ENCODE data around the gene TEKTIP1.
"Not testable (repeated sequence)": the region's sequence is repeated elsewhere in the genome, so short reads cannot be mapped to it uniquely, and the experiment has no call there.

The TEKTIP1 gene

GRCh38 chr19:3507371-3508120 is 31.4 kb upstream of the TEKTIP1 start:
- no peak for DNase-seq (ENCODE audit: low read depth in 2 of 2)

DNA sequence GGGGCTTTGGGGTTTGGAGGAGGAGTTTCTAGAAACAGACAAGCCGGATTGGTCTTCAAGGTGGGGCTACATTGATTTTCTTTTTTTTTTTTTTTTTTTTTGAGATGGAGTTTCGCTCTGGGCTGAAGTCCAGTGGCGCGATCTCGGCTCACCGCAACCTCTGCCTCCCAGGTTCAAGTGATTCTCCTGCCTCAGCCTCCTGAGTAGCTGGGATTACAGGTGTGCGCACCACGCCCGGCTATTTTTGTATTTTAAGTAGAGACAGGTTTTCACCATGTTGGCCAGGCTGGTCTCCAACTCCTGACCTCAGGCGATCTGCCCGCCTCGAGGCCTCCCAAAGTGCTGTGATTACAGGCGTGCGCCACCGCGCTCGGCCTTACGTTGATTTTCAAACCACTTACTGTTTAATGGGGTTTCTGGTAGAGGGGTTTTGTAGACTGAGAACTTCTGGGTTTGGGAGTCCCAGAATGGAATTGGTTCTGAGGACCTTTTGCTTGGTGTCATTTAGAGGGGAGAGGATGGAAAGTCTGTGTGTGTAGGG is 30.8 kb upstream of the TEKTIP1 start:
- DNase-seq (ENCODE audit: low read depth in 2 of 2): not testable (repeated sequence)

DNA sequence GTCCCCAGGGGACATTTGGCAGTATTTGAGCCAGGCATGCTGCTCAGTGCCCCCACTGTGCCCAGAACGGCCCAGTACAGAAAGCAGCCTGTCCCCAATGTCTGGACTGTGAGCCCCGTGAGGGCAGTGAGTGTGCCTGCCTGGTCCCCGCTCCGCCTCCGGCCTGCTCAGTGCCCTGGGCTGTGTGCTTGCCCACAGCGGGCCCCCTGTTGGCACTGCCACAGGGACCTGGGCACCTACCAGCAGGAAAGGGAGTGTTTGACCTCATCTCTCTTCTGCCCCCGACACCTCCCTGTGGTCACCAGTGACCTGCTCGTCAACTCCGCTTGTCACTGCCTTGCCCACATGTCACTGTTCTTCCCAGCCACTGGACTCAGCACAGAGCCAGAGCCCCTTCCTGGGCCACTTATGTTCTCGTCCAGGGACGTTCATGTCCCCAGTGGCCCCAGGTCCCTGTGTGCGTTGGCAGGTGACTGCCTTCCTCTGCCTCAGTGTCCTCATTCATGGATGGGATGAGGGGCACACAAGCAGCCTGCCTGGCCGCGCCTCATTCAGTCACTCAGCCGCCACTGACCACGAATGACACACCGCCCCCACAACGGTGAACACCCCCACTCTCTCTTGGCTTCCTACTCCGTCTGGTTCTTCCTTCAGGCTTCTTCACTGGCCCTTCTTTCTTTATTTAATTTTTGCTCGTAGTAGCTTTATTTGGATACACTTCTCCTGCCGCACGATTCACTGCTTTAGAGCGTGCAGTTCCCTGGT is 30.0 kb upstream of the TEKTIP1 start:
- DNase-seq (ENCODE audit: low read depth in 2 of 2): no peak

DNA sequence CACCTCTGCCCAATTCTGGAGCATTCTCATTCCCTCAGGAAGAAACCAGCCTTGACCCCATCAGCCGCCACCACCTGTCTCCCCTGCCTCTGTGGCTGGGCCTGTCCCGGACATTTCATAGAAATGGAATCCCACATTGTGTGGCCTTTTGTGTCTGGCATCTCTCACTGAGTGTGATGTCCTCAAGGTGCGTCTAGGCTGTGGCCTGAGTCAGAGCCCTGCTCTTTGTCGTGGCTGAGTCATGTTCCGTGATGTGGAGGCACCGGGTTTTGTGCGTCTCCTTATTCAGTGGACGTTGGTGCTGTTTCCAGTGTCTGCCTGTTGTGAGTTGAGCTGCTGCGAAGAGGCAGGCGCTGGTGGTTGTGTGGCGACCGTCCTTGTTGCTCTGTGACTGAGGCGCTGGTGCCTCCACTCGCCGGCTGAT is 29.4 kb upstream of the TEKTIP1 start:
- no peak for DNase-seq (ENCODE audit: low read depth in 2 of 2)

GRCh38 chr19:3510727-3511126 is 28.2 kb upstream of the TEKTIP1 start:
- DNase-seq (ENCODE audit: low read depth in 2 of 2): no peak

DNA sequence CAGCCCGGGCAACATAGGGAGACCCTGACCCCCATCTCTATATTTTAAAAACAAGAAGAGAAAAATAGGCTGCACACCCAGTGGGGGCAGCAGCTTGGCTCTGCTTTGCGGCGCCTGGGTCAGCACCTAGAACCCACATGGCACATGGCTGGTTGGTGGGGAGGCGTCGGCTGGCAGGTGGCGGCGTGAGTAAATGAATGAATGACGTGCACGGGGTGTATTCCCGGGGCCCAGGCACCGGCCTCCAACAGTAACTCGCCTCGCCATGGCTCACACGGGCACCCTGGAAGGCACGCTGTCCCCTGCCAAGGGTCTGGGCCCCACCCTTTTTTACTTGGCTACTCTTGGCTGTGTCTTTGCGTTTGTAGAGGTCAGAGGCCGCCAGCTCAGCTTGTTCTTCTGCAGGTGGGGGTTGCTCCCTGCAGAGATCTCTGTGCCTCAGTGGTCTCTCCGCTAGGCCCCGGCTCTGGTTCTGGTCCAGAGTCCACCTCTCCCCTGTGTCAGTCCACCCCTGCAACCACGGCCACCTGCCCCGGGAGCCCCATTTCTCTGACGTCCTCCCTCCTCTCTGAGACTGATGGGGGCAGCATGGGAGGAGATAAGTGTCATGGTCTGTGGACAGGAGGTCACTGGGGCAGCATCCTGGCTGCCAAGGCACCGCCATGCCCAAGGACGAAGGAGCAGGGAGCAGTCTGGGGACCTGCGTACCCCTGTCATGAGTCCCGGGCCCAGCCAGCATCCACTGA is 27.3 kb upstream of the TEKTIP1 start:
- no peak for DNase-seq (ENCODE audit: low read depth in 2 of 2)

DNA sequence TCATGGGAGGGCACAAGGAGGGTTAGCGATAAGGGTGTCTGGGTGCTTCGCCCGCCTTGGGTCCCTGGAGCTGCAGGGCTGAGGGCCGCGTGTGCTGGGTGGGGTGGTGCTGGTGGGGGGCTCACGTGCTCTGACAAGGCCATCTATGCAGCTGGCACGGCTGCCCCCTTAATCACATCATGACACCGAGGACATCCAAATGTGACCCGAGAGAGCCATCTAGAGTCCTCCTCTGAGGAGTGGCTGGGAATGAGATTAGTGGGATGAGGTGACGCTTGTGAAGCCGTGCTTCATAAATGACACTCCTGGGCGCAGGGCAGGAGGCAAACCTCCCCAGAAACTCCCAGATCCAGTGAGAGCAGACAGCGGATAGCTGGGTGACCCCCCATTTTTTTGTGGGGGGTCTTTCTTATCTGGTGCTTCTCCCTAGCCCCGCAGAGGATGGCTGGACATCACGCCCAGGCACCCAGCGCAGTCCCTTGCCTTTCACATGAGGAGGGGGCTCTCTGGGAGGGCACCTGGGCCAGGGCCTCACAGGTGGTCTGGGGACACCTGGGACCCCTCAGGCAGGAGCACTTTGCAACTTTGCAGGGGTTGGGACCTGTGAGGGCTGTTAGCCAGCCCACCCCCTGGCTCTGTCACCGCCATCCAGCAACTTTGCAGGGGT is 26.3 kb upstream of the TEKTIP1 start:
- DNase-seq (ENCODE audit: low read depth in 2 of 2): no peak

DNA sequence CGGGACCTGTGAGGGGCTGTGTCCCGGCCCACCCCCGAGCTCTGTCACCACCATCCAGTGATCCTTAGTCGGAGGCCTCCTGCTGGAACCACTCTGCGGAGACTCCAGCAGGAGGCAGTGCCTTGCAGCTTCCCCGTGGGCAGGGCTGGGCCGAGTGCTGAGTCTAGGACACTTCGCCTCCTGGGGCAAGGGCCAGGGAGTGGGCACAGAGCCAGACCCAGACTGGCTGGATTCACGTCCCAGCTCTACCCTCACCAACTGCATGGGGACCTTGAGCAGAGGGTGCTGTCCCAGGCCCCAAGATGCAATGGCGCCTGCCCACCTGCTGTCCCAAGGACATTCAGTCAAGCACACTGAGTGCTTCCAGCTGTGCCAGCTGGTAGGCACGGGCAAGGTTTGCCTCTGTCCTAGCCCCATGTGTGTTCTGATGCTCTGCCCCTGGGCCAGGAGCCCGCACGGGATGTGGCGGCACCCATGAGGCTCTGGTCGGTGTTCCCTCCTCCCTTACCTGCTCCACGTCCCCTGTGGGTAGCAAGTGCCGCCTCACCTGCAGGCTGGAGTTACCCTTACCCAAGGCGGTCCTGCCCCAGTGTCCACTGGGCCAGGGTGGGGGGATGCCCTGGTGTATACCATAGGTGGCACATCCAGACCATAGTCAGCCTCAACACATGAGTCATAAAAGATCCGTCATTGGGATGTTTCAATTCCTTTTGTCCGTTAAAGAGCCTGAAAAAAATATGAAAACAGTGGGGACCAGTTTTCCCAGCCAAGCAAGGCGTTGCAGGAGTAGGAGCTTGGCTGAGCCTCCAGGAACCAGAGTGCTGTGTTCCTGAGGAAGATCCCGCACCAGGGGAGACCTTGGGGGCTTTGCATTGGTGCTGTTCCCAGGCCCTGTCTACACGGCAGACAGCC is 25.5 kb upstream of the TEKTIP1 start:
- no peak for DNase-seq (ENCODE audit: low read depth in 2 of 2)

GRCh38 chr19:3514930-3515329 is 24.0 kb upstream of the TEKTIP1 start:
- DNase-seq (ENCODE audit: low read depth in 2 of 2): no peak

- DNase-seq (ENCODE audit: low read depth in 2 of 2): no peak
Observed at GRCh38 chr19:3515891-3516422, 23.0 kb upstream of the TEKTIP1 start.

- no peak for DNase-seq (ENCODE audit: low read depth in 2 of 2)
Observed at GRCh38 chr19:3516675-3517207, 22.2 kb upstream of the TEKTIP1 start.

DNA sequence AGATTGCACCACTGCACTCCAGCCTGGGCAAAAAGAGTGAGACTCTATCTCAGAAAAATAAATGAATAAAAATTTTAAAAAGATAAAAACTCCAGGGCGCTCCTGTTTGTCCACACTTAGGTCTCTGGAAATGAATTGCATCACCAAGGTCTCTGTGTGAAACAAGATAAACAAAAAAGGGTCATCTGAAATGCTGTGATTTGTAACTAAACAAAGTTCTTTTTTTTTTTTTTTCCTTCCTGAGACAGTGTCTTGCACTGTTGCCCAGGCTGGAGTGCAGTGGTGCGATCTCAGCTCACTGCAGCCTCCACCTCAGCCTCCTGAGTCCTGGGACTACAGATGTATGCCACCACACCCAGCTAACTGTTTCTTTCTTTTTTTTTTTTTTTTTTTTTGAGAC is 21.3 kb upstream of the TEKTIP1 start:
- no peak for DNase-seq (ENCODE audit: low read depth in 2 of 2)

- no peak for DNase-seq (ENCODE audit: low read depth in 2 of 2)
Observed at GRCh38 chr19:3518255-3518654, 20.7 kb upstream of the TEKTIP1 start.

DNA sequence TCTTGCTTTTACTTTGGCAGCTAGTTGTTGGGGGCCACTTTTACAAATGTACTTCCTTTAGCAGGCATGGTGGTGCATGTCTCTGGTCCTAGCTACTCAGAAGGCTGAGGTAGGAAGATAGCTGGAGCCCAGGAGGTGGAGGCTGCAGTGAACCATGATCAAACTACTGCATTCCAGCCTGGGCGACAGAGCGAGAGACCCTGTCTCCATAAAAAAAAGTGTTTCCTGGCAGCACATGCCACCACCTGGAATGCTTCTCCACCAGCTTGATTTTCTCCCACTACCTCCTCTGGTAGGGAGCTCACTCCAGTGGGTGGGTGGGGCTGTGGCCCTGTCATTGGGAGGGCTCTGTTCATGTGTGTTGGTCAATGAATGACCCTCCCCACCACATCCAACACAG is 20.3 kb upstream of the TEKTIP1 start:
- DNase-seq (ENCODE audit: low read depth in 2 of 2): no peak

- DNase-seq (ENCODE audit: low read depth in 2 of 2): no peak
Observed at GRCh38 chr19:3519126-3519525, 19.8 kb upstream of the TEKTIP1 start.

DNA sequence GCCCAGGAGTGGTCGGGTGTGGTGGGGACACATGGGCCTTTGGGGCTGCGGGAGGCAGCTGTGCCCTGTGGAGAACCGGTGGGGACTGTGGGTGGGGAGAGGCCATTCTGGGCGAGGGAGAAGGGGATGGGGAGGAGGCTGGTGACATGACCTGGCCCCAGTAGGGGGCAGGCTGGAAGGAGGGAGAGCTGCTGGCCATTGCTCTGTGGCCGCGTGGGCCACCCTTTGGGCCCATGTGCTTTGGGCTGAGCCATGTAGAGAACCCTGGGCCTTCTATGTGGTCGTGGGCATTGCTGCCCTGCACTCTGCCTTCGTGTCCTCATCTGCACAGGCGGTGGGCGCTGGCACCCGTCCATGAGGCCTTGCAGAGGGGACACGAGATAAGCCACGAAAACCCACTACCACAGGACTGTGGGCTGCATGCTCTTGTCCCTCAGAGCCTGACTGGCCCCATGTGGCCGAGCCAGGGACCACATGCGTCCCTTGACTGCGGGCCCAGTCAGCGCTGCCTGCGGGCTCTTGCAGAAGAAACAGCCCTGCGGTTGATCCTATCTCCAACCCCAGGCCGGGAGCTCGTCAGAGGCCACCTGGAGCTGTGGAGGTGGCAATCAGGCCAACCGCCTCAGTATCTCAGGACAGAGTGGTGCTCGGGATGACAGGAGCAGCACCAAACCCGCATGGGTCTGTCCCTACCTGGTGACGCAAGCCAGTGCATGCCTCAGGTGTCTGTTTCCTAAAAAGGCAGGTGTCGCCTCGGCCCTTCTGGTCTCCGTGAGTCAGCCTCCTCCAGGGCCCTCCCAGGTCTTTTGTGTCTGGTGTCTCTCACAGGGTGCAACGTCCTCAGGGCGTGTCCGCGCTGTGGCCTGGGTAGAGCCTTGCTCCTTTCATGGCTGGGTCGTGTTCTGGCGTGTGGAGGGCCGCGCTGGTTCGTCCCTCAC is 18.5 kb upstream of the TEKTIP1 start:
- no peak for DNase-seq (ENCODE audit: low read depth in 2 of 2)

- no peak for DNase-seq (ENCODE audit: low read depth in 2 of 2)
Observed at GRCh38 chr19:3521104-3521445, 17.9 kb upstream of the TEKTIP1 start.

DNA sequence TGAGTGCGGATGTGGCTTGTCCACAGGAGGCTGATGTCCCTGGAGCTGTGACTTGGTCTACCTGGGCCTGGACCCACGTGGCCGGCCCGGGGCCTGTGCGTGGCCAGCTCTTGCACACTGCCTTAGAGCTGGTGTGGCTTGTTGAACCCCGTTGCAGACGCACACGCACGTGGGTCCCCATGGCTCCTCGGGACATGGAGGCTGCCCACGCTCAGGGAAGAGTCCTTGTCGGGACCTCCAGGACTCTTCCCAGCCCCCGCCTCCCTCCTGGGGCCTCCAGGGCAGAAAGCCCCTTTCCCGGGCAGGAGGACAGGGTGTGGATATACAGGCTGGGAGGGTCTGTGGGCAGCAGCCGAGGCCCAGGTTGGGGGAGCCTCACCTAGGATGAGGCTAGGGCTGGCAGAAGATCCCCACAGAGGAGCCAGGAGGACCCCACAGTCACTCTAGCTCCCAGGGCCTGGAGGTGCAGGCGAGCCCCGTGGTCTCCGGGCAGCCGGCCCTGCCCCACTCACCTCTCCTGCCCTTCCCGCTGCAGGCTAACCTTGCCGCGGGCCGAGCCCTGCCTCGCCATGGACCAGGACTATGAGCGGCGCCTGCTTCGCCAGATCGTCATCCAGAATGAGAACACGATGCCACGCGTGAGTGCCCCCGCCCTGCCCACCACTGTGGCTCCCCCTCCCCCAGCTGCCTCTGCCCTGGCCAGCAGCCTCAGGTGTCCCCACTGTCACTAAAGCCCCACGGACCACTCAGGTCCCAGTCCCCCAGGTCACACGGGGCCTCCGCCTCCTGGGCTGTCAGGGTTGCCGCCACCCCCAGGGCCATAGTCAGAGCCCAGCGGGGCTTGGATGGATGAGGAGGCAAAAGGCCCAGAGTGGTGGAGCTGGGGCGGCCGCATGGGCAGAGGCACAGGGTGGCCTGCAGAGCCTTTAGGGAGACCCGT is 16.3 kb upstream of the TEKTIP1 start:
- no peak for DNase-seq (ENCODE audit: low read depth in 2 of 2)

Data from stimulated activated CD8-positive, alpha-beta memory T cell treated with anti-CD3 and anti-CD28 coated beads, Interleukin-2, amount 100 ng/mL, for 1 hour (primary cell).